Gastrocnemius medialis (tissue), 4 donors: ENCODE data around the gene TMEM129. TPM values are rescaled to one million over a fixed set of nuclear protein-coding genes. Genes with fewer than 3 reads are reported as not detected.

Source experiments
- ATAC-seq, 2 donors: fragments of 150-250 bp; one replicate each; pipeline ENCODE4 v1.9.1; 2016
- DNase-seq, 2 donors: peaks; one replicate each; pipeline ENCODE4 v3.0.0-alpha.2; 2019
- H3K27ac ChIP-seq, 4 donors: fragments of 200-600 bp; sonication (generic); 1 replicate in 1 of 4; 2 replicates in 3 of 4; pipeline ENCODE4 v1.5.1; 2016 to 2018; ENCODE audit warnings: mild to moderate bottlenecking in 2 of 4, moderate library complexity in 1 of 4
- H3K27me3 ChIP-seq, 3 donors: fragments of 200-600 bp; sonication (generic) in 2 of 3; 1 replicate in 1 of 3; 2 replicates in 2 of 3; pipeline versions ENCODE4 v1.5.1 to v1.6.0; 2016 to 2019; ENCODE audit warnings: mild to moderate bottlenecking in 1 of 3, moderate library complexity in 1 of 3
- H3K36me3 ChIP-seq, 2 donors: fragments of 200-600 bp; sonication (generic) in 1 of 2; one replicate each; pipeline ENCODE4 v1.5.1; 2017 to 2018
- H3K4me1 ChIP-seq, 2 donors: fragments of 200-600 bp; sonication (generic) in 1 of 2; one replicate each; pipeline ENCODE4 v1.5.1; 2016 to 2017; ENCODE audit warnings: mild to moderate bottlenecking in 2 of 2
- H3K4me3 ChIP-seq, 4 donors: fragments of 200-600 bp; sonication (generic) in 3 of 4; 1 replicate in 1 of 4; 2 replicates in 3 of 4; pipeline ENCODE4 v1.5.1; 2016 to 2019; ENCODE audit warnings: mild to moderate bottlenecking in 2 of 4
- H3K9me3 ChIP-seq, 3 donors: fragments of 200-600 bp; sonication (generic) in 2 of 3; 1 replicate in 1 of 3; 2 replicates in 2 of 3; pipeline ENCODE4 v1.5.1; 2016 to 2019
- POLR2A ChIP-seq, 2 donors: fragments of 450-650 bp; IDR thresholded peaks; one replicate each; pipeline ENCODE4 v1.6.1; 2017; ENCODE audit warnings: antibody characterized with exemption in 2 of 2, mild to moderate bottlenecking in 2 of 2, moderate library complexity in 2 of 2
- in situ Hi-C, 4 donors: fragments of 200-750 bp; cut with MboI; loops; one replicate each; pipeline versions ENCODE4 v1.15.0 to v1.8.0; 2017; ENCODE audit warnings: low sequenced_read_pairs in 4 of 4
- intact Hi-C: fragments of 100-400 bp; cut with DNase I; formaldehyde crosslinking; loops from one replicate; pipeline ENCODE4 v1.15.1; 2023; ENCODE audit warnings: low total_unique reads
- total RNA-seq, 4 donors: library from RNA; depleted of rRNA; stranded (reverse); fragments of >200 nt; gene quantifications; one replicate each; pipeline versions ENCODE4 v1.1.0 to v1.2.3, GENCODE V29; 2016
- TF ChIP-seq, protein P1 (sequence below), 5 experiments: fragments of 450-650 bp in 3 of 5; fragments of 200-600 bp in 2 of 5; sonication (generic) in 2 of 5; IDR thresholded peaks in 4 of 5; conservative IDR thresholded peaks in 1 of 5; 1 replicate in 4 of 5; 2 replicates in 1 of 5; pipeline ENCODE4 v1.5.1; 2016 to 2019; ENCODE audit warnings: antibody characterized with exemption in 5 of 5, mild to moderate bottlenecking in 3 of 5, moderate library complexity in 3 of 5

The TMEM129 gene
- total RNA-seq, 4 donors from 2014 or later = 30.3 to 78.0 (median 44.2) TPM

DNA sequence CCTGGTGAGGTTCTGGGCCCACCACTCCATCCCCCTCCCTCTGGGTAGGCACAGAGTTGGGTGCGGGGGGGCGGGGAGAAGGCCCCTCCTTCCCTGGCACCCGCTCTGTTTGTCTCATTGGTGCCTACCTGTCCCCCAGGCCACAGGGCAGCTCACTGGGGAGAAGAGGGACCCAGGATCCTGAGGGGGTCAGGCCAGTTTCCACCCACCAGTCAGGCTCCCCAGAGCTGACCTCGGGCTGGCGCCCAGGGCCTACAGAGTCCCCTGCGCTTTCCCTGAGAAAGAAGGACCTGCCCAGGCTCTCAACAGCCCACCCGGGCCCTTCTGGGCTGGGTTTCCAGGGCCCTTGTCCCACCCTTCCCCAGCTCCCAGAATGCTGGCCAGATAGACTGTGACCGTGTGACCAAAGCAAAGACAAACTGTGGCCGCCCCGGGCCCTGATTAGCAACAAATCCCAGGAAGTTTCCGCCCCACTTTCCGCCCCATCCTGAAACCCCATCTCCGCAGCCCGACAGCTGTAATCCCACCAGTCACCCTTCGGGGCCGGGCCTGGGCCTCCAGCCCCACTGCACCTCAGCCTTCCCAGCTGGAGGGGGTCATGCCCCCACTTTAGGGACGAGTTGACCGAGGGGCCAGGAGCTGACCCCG lies 38.2 kb upstream of the TMEM129 start:
- in situ Hi-C loops (no loop called here), intact Hi-C loops (no loop called here)
- Histone ChIP-seq H3K36me3 (no peaks in the 10 kb centered on the region), H3K27me3 (peaks cover 0 to 7% (median 0%) of the 10 kb centered on the region in 3 donors), H3K4me1 (peaks cover 0 to 7% of the 10 kb centered on the region in 2 donors), H3K27ac (no peak overlapping the region), H3K9me3 (no peaks in the 10 kb centered on the region), H3K4me3 (no peak overlapping the region)
- DNase-seq = no peak
- TF ChIP-seq, protein P1, sequence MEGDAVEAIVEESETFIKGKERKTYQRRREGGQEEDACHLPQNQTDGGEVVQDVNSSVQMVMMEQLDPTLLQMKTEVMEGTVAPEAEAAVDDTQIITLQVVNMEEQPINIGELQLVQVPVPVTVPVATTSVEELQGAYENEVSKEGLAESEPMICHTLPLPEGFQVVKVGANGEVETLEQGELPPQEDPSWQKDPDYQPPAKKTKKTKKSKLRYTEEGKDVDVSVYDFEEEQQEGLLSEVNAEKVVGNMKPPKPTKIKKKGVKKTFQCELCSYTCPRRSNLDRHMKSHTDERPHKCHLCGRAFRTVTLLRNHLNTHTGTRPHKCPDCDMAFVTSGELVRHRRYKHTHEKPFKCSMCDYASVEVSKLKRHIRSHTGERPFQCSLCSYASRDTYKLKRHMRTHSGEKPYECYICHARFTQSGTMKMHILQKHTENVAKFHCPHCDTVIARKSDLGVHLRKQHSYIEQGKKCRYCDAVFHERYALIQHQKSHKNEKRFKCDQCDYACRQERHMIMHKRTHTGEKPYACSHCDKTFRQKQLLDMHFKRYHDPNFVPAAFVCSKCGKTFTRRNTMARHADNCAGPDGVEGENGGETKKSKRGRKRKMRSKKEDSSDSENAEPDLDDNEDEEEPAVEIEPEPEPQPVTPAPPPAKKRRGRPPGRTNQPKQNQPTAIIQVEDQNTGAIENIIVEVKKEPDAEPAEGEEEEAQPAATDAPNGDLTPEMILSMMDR (IDR thresholded peaks at IDR 0.05 in 4 of 5, conservative IDR thresholded peaks at IDR 0.05 in 1 of 5) = no peak
- TF ChIP-seq POLR2A (IDR thresholded peaks at IDR 0.05) = no peak
- ATAC-seq = no peak

DNA sequence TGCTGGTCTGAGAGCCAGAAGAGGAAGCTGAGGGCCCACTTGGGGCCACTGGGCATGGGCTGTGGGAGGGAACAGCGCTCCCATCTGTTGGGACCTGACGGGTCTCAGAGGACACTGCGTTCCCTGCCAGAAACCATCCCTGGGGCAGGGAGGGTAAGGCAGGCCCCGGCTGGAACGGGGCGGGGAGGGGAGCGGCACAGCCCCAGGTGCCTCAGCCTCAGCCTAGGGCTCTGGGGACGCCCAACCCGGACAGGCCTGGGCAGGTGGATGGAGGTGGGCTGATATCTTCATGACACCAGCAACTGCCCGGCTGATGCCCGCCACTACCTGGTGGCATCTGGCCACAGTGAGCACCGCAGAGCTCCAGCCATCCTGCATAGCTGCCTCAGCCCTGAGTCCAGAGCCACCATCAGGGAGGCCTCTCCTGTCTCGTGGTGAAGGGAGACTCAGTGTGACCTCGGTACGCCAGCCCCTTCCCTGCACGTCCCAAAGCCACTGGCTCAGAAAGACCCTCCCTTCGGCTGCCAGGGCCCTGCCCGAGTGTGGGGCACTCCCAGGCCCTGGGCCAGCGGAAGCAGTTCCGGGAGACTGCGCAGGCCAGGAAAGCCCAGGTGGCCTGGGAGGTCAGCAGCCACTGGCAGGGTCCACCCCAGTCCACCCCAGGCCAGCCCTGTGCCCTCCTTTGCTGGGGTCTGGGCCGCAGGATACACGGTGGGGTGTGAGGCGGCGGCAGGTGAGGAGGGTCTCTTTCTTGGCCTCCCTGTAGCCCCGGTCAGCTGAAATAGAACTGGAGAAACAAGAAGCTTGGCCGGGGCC lies 37.4 kb upstream of the TMEM129 start:
- H3K4me3 ChIP-seq = no peak overlapping the region
- intact Hi-C loops (no loop called here), in situ Hi-C loops (no loop called here)
- DNase-seq (no peak), ATAC-seq (no peak)
- no peaks in the 10 kb centered on the region for H3K36me3 ChIP-seq
- H3K27ac ChIP-seq = no peak overlapping the region
- no peak for TF ChIP-seq POLR2A (IDR thresholded peaks at IDR 0.05)
- TF ChIP-seq, protein P1 (IDR thresholded peaks at IDR 0.05 in 4 of 5, conservative IDR thresholded peaks at IDR 0.05 in 1 of 5) = no peak
- H3K4me1 ChIP-seq = peaks cover 0 to 3% of the 10 kb centered on the region in 2 donors
- no peaks in the 10 kb centered on the region for H3K9me3 ChIP-seq
- H3K27me3 ChIP-seq = peaks cover 0 to 7% (median 0%) of the 10 kb centered on the region in 3 donors

DNA sequence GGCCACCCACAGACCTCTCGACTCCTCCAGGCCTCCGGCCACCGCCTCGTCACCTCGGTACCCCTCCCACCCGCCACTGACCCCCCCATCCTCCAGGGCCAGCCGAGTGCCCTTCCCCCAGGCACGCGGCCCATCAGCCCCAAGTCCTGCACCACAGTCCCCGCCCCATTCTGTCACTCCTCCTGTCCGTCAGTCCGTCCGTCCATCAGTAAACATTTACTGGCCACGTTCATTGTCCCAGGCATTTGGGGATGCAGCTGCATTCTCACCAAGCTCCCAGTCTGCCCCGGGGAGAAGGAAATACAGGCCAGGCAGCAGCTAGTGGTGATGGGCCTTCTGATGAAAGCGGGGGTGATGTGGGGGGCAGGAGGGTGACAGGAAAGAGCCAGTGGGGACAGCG lies 36.7 kb upstream of the TMEM129 start:
- DNase-seq (no peak), ATAC-seq (no peak)
- Histone ChIP-seq H3K9me3 (no peaks in the 10 kb centered on the region), H3K27ac (no peak overlapping the region), H3K4me3 (no peak overlapping the region), H3K27me3 (peaks cover 0 to 7% (median 0%) of the 10 kb centered on the region in 3 donors), H3K36me3 (no peaks in the 10 kb centered on the region), H3K4me1 (no peaks in the 10 kb centered on the region)
- intact Hi-C loops (no loop called here), in situ Hi-C loops (no loop called here)
- no peak for TF ChIP-seq POLR2A (IDR thresholded peaks at IDR 0.05)
- TF ChIP-seq, protein P1 (IDR thresholded peaks at IDR 0.05 in 4 of 5, conservative IDR thresholded peaks at IDR 0.05 in 1 of 5) = no peak

DNA sequence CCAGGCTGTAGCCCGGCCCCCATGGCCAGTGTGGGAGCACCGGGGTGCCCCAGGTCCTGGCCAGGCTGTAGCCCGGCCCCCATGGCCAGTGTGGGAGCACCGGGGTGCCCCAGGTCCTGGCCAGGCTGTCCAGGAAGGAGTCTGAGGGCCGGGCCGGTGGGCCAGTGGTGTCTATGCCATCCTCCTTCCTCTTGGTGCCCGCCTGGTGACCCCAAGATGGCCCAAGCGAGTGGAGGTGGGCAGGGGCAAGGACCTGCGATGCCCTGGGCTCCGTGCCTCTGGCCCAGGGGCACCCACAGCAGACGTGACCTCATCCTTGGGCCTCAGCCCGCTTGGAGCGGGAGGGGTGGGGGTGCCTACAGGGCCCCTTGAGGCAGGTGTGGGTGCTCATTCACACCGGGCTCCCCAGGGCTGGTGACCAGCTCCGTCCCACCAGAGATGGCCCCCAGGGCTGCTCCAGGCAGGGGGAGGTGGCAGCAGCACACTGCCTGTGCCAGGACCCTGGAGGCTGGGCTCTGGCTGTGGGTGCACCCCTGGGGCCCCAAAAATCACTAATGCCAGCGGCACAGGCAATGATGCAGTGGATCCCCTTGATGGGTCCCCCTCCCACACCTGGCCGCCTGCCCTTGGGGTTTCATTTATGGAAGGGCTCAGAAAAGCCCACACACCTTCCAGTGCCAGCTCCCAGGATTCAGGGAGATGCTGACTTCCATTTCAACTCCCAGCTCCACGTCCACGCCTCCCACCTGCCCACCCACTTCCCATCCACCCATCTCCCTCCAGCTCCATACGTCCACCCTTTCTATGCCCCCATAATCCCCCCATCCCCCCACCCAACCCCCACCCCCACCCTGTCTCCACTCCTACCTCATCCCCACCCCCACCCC lies 36.0 kb upstream of the TMEM129 start:
- TF ChIP-seq POLR2A (IDR thresholded peaks at IDR 0.05) = no peak
- TF ChIP-seq, protein P1 (IDR thresholded peaks at IDR 0.05 in 4 of 5, conservative IDR thresholded peaks at IDR 0.05 in 1 of 5) = no peak
- in situ Hi-C loops = no loop called here
- Histone ChIP-seq H3K36me3 (no peaks in the 10 kb centered on the region), H3K4me3 (no peak overlapping the region), H3K27ac (no peak overlapping the region), H3K27me3 (peaks cover 0 to 2% (median 0%) of the 10 kb centered on the region in 3 donors), H3K9me3 (no peaks in the 10 kb centered on the region), H3K4me1 (no peaks in the 10 kb centered on the region)
- ATAC-seq (no peak), DNase-seq (no peak)
- intact Hi-C loops = no loop called here
